A549 (cell line): ENCODE measurements around the gene ZBED5.

Source experiments
- CBX2 ChIP-seq: fragments of 200-600 bp; sonication (generic); IDR thresholded peaks from 2 replicates; pipeline ENCODE4 v1.6.1; 2016; ENCODE audit warnings: low read depth, mild to moderate bottlenecking, borderline replicate concordance
- CEBPB ChIP-seq, 2 experiments: fragments of >200 bp in 1 of 2; sonication (Bioruptor Twin) in 1 of 2; formaldehyde crosslinking in 1 of 2; IDR thresholded peaks; 2 replicates each; pipeline ENCODE4 v1.6.1; 2012 to 2016
- CHD4 ChIP-seq: fragments of 200-600 bp; sonication (generic); IDR thresholded peaks from 2 replicates; pipeline ENCODE4 v1.6.1; 2016; ENCODE audit warnings: antibody characterized with exemption, mild to moderate bottlenecking, borderline replicate concordance
- EP300 ChIP-seq, 2 experiments: fragments of >200 bp; sonication (Bioruptor Twin); formaldehyde crosslinking; IDR thresholded peaks; 2 replicates in 1 of 2; 3 replicates in 1 of 2; pipeline ENCODE4 v1.6.1; 2016 to 2017
- FOSL2 ChIP-seq, 2 experiments: fragments of 450-650 bp in 1 of 2; fragments of >200 bp in 1 of 2; sonication (Bioruptor Twin) in 1 of 2; formaldehyde crosslinking; IDR thresholded peaks; 2 replicates each; pipeline versions ENCODE4 v1.5.0 to v1.6.1; 2016 to 2020; ENCODE audit warnings: mild to moderate bottlenecking in 1 of 2, moderate library complexity in 1 of 2
- SREBF2 ChIP-seq: fragments of 450-650 bp; IDR thresholded peaks from 2 replicates; pipeline ENCODE4 v1.6.1; 2014; ENCODE audit warnings: mild to moderate bottlenecking, moderate library complexity
- TP53 ChIP-seq: fragments of 250-450 bp; sonication (Bioruptor Pico); IDR thresholded peaks from 2 replicates; pipeline ENCODE4 v1.5.0; 2021; ENCODE audit warnings: mild to moderate bottlenecking, moderate library complexity
- TF ChIP-seq, protein P1 (sequence below): fragments of 200-600 bp; sonication (generic); IDR thresholded peaks from 2 replicates; pipeline ENCODE4 v1.6.1; 2016; ENCODE audit warnings: antibody characterized with exemption, mild to moderate bottlenecking, moderate library complexity
- TF ChIP-seq, protein P2 (sequence below): fragments of >200 bp; sonication (Bioruptor Twin); formaldehyde crosslinking; IDR thresholded peaks from 3 replicates; pipeline ENCODE4 v1.5.1; 2016
- TF ChIP-seq, protein P3 (sequence below): fragments of 250-450 bp; sonication (Bioruptor Pico); IDR thresholded peaks from 2 replicates; pipeline ENCODE4 v1.5.0; 2021; ENCODE audit warnings: mild to moderate bottlenecking, moderate library complexity, borderline replicate concordance

DNA sequence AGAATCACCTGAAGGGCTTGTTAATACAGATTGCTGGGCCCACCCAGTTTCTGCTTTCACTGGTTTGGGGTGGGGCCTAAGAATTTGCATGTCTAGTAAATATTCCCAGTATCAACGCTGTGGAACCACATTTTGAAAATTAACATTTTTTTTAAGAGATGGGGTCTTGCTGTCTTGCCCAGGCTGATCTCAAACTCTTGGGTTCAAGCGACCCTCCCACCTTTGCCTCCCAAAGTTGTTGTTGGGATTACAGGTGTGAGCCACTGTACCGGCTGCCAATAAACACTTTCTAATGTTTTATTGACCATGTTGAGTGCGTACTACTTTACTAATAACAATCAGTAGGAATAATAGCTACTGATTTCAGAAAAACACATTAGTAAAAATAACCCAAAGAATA lies 51.6 kb downstream of the ZBED5 start:
- no peak for TF ChIP-seq TP53 (CRISPR knock-in tag)
- no peak for TF ChIP-seq EP300 (IDR thresholded peaks at IDR 0.05)
- TF ChIP-seq, protein P1, sequence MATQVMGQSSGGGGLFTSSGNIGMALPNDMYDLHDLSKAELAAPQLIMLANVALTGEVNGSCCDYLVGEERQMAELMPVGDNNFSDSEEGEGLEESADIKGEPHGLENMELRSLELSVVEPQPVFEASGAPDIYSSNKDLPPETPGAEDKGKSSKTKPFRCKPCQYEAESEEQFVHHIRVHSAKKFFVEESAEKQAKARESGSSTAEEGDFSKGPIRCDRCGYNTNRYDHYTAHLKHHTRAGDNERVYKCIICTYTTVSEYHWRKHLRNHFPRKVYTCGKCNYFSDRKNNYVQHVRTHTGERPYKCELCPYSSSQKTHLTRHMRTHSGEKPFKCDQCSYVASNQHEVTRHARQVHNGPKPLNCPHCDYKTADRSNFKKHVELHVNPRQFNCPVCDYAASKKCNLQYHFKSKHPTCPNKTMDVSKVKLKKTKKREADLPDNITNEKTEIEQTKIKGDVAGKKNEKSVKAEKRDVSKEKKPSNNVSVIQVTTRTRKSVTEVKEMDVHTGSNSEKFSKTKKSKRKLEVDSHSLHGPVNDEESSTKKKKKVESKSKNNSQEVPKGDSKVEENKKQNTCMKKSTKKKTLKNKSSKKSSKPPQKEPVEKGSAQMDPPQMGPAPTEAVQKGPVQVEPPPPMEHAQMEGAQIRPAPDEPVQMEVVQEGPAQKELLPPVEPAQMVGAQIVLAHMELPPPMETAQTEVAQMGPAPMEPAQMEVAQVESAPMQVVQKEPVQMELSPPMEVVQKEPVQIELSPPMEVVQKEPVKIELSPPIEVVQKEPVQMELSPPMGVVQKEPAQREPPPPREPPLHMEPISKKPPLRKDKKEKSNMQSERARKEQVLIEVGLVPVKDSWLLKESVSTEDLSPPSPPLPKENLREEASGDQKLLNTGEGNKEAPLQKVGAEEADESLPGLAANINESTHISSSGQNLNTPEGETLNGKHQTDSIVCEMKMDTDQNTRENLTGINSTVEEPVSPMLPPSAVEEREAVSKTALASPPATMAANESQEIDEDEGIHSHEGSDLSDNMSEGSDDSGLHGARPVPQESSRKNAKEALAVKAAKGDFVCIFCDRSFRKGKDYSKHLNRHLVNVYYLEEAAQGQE = no peak
- TF ChIP-seq, protein P2, sequence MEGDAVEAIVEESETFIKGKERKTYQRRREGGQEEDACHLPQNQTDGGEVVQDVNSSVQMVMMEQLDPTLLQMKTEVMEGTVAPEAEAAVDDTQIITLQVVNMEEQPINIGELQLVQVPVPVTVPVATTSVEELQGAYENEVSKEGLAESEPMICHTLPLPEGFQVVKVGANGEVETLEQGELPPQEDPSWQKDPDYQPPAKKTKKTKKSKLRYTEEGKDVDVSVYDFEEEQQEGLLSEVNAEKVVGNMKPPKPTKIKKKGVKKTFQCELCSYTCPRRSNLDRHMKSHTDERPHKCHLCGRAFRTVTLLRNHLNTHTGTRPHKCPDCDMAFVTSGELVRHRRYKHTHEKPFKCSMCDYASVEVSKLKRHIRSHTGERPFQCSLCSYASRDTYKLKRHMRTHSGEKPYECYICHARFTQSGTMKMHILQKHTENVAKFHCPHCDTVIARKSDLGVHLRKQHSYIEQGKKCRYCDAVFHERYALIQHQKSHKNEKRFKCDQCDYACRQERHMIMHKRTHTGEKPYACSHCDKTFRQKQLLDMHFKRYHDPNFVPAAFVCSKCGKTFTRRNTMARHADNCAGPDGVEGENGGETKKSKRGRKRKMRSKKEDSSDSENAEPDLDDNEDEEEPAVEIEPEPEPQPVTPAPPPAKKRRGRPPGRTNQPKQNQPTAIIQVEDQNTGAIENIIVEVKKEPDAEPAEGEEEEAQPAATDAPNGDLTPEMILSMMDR = no peak
- TF ChIP-seq CBX2 = no peak
- no peak for TF ChIP-seq CEBPB (IDR thresholded peaks at IDR 0.05)
- TF ChIP-seq, protein P3, sequence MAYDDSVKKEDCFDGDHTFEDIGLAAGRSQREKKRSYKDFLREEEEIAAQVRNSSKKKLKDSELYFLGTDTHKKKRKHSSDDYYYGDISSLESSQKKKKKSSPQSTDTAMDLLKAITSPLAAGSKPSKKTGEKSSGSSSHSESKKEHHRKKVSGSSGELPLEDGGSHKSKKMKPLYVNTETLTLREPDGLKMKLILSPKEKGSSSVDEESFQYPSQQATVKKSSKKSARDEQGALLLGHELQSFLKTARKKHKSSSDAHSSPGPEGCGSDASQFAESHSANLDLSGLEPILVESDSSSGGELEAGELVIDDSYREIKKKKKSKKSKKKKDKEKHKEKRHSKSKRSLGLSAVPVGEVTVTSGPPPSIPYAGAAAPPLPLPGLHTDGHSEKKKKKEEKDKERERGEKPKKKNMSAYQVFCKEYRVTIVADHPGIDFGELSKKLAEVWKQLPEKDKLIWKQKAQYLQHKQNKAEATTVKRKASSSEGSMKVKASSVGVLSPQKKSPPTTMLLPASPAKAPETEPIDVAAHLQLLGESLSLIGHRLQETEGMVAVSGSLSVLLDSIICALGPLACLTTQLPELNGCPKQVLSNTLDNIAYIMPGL (CRISPR knock-in tag) = no peak
- no peak for TF ChIP-seq CHD4
- TF ChIP-seq FOSL2 (IDR thresholded peaks at IDR 0.05) = no peak
- no peak for TF ChIP-seq FOSL2 (CRISPR knock-in tag; IDR thresholded peaks at IDR 0.05)
- TF ChIP-seq SREBF2 = no peak
